Duodenal mucosa (tissue), 2 donors: Measurements from ENCODE around the gene AMZ2.
A peak's percentile ranks its signal among the peaks of the same experiment; 100 is the strongest.
"Not testable (repeated sequence)": the region's sequence is repeated elsewhere in the genome, so short reads cannot be mapped to it uniquely, and the experiment has no call there.

Source experiments
- H3K27ac ChIP-seq: one replicate; pipeline ENCODE4 v1.7.0; 2013; ENCODE audit warnings: low read depth, low read length
- H3K27me3 ChIP-seq, 2 donors: one replicate each; pipeline ENCODE4 v1.7.0; 2013; ENCODE audit warnings: low read length in 2 of 2, control low read depth in 1 of 2; ENCODE audit not compliant: insufficient read depth in 2 of 2, control insufficient read depth in 1 of 2
- H3K36me3 ChIP-seq, 2 donors: one replicate each; pipeline ENCODE4 v1.7.0; 2013; ENCODE audit warnings: low read length in 2 of 2, control low read depth in 1 of 2; ENCODE audit not compliant: insufficient read depth in 2 of 2, control insufficient read depth in 1 of 2
- H3K4me1 ChIP-seq, 2 donors: one replicate each; pipeline ENCODE4 v1.7.0; 2013; ENCODE audit warnings: low read length in 2 of 2, control low read depth in 1 of 2; ENCODE audit not compliant: insufficient read depth in 2 of 2, control insufficient read depth in 1 of 2
- H3K4me3 ChIP-seq, 2 donors: one replicate each; pipeline ENCODE4 v1.7.0; 2013; ENCODE audit warnings: low read length in 2 of 2, low read depth in 1 of 2
- H3K9ac ChIP-seq, 2 donors: one replicate each; pipeline ENCODE4 v1.7.0; 2013; ENCODE audit warnings: low read length in 2 of 2, low read depth in 1 of 2
- H3K9me3 ChIP-seq, 2 donors: one replicate each; pipeline ENCODE4 v1.7.0; 2013; ENCODE audit warnings: low read length in 2 of 2, control low read depth in 1 of 2; ENCODE audit not compliant: control insufficient read depth in 1 of 2

Gene AMZ2

DNA sequence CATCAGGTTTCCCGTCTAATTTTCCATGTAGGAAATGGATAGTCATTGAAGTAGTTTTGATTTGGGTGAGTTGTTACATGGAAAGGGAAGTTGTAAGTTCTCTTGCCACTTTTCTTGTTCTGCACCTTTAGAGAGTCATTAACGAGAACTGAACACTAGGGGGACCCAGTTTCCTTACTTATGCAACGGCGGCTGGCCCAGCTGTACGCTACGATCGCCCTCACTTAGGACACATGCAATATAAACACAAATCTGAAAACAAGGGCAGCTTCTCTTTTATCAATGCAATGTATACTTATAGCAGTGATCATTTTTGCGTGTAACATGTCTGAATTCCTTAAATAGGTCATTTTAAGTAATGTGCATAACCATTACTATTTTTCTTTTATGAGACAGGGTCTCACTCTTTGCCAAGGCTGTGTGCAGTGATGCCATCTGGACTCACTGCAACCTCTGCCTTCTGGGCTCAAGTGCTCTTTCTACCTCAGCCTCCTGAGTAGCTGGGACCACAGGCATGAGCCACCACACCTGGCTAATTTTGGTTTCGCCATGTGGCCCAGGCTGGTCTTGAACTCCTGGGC, 15.3 kb downstream of the AMZ2 start:
- not testable (repeated sequence) for H3K36me3 ChIP-seq, H3K4me3 ChIP-seq, H3K27me3 ChIP-seq, H3K9me3 ChIP-seq, H3K27ac ChIP-seq, H3K4me1 ChIP-seq
- H3K9ac ChIP-seq = peak overlapping the region in 1 of 2 donors; percentile 12

GRCh38 chr17:68265833-68266232, 18.0 kb downstream of the AMZ2 start:
- not testable (repeated sequence) for H3K36me3 ChIP-seq, H3K4me1 ChIP-seq, H3K27ac ChIP-seq

DNA sequence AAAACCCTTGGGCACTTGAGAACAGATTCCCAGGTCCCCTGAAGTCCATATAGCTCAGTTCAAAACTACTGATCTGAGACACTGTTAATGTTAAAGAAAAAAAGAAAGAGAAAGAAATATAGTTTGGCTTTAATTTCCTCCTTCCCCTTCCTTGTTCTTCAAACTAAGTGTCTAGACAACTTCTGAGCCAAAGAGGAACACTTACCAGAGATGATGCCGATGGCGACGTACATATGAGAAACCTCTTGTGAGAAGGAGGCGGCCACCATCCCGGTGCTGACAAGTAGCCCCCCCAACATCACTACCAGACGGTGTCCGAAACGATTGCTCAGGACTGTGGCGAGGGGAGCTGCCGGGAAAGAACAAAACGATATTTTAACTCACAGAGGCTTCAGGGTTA, 25.9 kb downstream of the AMZ2 start:
- peaks cover 6 to 8% of the 10 kb centered on the region in 2 donors for H3K9me3 ChIP-seq
- no peaks in the 10 kb centered on the region for H3K27me3 ChIP-seq
- no peak overlapping the region for H3K9ac ChIP-seq
- no peaks in the 10 kb centered on the region for H3K4me1 ChIP-seq
- no peak overlapping the region for H3K27ac ChIP-seq
- H3K4me3 ChIP-seq = no peak overlapping the region
- no peaks in the 10 kb centered on the region for H3K36me3 ChIP-seq

More at GRCh38 chr17:68265833-68266232, 18.0 kb downstream of the AMZ2 start:
- not testable (repeated sequence) for H3K9ac ChIP-seq, H3K9me3 ChIP-seq, H3K4me3 ChIP-seq, H3K27me3 ChIP-seq

GRCh38 chr17:68276339-68276738, 28.5 kb downstream of the AMZ2 start:
- not testable (repeated sequence) for H3K36me3 ChIP-seq, H3K27me3 ChIP-seq, H3K9me3 ChIP-seq, H3K4me1 ChIP-seq, H3K9ac ChIP-seq, H3K4me3 ChIP-seq, H3K27ac ChIP-seq

DNA sequence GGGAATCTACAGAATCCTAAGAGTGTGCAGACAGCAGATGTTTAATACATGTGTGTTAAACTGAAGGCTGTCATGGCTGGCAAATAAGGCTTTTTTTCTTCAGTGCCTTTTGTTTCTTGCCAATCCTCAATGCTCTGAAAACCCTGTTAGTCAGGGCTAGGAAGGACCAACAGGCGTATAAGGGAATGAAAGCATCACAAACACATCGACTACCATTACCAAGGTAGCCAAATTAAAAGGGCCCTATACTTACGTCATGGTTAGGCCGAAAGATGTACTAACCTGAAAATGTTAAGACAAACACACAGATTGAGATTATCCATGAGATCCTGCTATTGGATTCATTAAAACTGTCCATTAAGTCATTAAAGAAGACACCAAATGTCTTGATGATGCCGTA, 30.0 kb downstream of the AMZ2 start:
- H3K36me3 ChIP-seq = no peaks in the 10 kb centered on the region
- H3K4me3 ChIP-seq = no peak overlapping the region
- no peaks in the 10 kb centered on the region for H3K27me3 ChIP-seq
- no peak overlapping the region for H3K9ac ChIP-seq
- H3K4me1 ChIP-seq = no peaks in the 10 kb centered on the region
- peaks cover 6 to 8% of the 10 kb centered on the region in 2 donors for H3K9me3 ChIP-seq
- H3K27ac ChIP-seq = no peak overlapping the region

- not testable (repeated sequence) for H3K4me1 ChIP-seq, H3K9me3 ChIP-seq, H3K27me3 ChIP-seq, H3K9ac ChIP-seq, H3K36me3 ChIP-seq, H3K27ac ChIP-seq, H3K4me3 ChIP-seq
Observed at GRCh38 chr17:68281965-68282364, 34.1 kb downstream of the AMZ2 start.

DNA sequence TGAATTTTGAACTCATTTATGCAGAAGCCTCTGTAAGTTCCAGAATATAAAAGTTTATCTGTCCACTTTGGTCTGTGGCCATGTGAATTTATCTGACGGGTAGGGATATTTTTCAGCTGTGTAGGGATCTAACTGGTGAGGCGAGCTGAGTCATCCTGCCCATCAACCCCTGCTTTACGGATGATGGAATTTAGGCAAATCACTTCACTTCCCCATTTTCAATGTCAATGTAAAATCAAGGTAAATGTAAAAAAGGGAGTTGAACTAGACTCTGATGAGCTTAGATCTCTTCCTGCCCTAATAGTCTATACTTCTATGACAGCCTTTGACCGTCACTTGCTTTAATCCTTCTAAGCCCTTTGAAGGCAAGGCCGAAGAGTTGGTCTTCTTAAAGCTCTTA, 40.5 kb downstream of the AMZ2 start:
- peaks cover 8 to 21% of the 10 kb centered on the region in 2 donors for H3K27me3 ChIP-seq
- no peaks in the 10 kb centered on the region for H3K36me3 ChIP-seq
- H3K9me3 ChIP-seq = no peaks in the 10 kb centered on the region
- no peak overlapping the region for H3K4me3 ChIP-seq
- H3K27ac ChIP-seq = no peak overlapping the region
- peaks cover 0 to 8% of the 10 kb centered on the region in 2 donors for H3K4me1 ChIP-seq
- no peak overlapping the region for H3K9ac ChIP-seq

GRCh38 chr17:68288804-68289203, 41.0 kb downstream of the AMZ2 start:
- H3K9ac ChIP-seq = no peak overlapping the region
- no peaks in the 10 kb centered on the region for H3K36me3 ChIP-seq
- no peaks in the 10 kb centered on the region for H3K9me3 ChIP-seq
- H3K4me3 ChIP-seq = no peak overlapping the region
- H3K27ac ChIP-seq = no peak overlapping the region
- peaks cover 0 to 8% of the 10 kb centered on the region in 2 donors for H3K4me1 ChIP-seq
- H3K27me3 ChIP-seq = peaks cover 8 to 24% of the 10 kb centered on the region in 2 donors

- Histone ChIP-seq H3K9me3 (no peaks in the 10 kb centered on the region), H3K27ac (no peak overlapping the region), H3K36me3 (no peaks in the 10 kb centered on the region), H3K4me1 (peaks cover 0 to 8% of the 10 kb centered on the region in 2 donors), H3K4me3 (peak overlapping the region; percentile 56 to 63), H3K27me3 (peaks cover 8 to 31% of the 10 kb centered on the region in 2 donors), H3K9ac (peak overlapping the region; percentile 1 to 30)
Observed at GRCh38 chr17:68289473-68289872, 41.6 kb downstream of the AMZ2 start.

DNA sequence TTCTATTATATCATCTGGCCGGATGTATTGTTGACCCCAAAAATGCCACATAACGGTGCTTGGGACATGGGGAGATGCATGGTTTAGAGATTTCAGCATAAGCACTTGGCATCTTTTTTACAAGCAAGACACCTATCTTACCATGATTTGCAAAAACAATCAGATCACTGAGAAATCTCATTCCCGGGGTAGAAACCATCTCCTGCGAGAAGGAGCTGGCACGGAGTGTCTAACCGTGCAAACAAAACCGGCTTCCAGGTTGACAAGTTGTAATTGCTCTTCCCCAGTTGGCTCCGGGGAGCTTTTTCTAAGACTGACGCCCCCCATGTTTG, 42.1 kb downstream of the AMZ2 start:
- Histone ChIP-seq H3K27me3 (peaks cover 8 to 31% of the 10 kb centered on the region in 2 donors), H3K4me3 (peak overlapping the region; percentile 56 to 63), H3K36me3 (no peaks in the 10 kb centered on the region), H3K9ac (peak overlapping the region; percentile 30 to 44), H3K27ac (no peak overlapping the region), H3K9me3 (no peaks in the 10 kb centered on the region), H3K4me1 (peaks cover 0 to 8% of the 10 kb centered on the region in 2 donors)
